Measurements from ENCODE around the gene FUNDC1. TPM values are rescaled to one million over a fixed set of nuclear protein-coding genes. Genes with fewer than 3 reads are reported as not detected.

Gene FUNDC1
- total and polyA plus RNA-seq, 9 donors, result 10.6 to 25.7 (median 15.5) TPM

- Histone ChIP-seq H3K9me3 (no peaks in the 10 kb centered on the region), H3K36me3 (no peaks in the 10 kb centered on the region), H3K4me3 (no peak overlapping the region), H3K27ac (no peak overlapping the region), H3K27me3 (no peaks in the 10 kb centered on the region), H3K4me1 (ENCODE audit: insufficient read depth) (no peaks in the 10 kb centered on the region)
- DNase-seq, result no peak
- WGBS, 3 donors, result 67 to 88% (median 84%) methylated on average over 1 of the region's 1 CpG
- intact Hi-C loops (cut with DNase I), result no loop called here
- TF ChIP-seq EP300 (IDR thresholded peaks at IDR 0.05) (no peak), POLR2A (IDR thresholded peaks at IDR 0.05) (no peak), CTCF (IDR thresholded peaks at IDR 0.05) (no peak)
Observed at GRCh38 chrX:44482575-44482974, 60.1 kb downstream of the FUNDC1 start.

GRCh38 chrX:44480591-44480990 is 62.1 kb downstream of the FUNDC1 start:
- no peak overlapping the region for H3K27ac ChIP-seq
- H3K9me3 ChIP-seq, result no peaks in the 10 kb centered on the region
- H3K4me3 ChIP-seq, result no peak overlapping the region
- no peak for DNase-seq
- no peaks in the 10 kb centered on the region for H3K4me1 ChIP-seq (ENCODE audit: insufficient read depth)
- WGBS, 3 donors, result 43 to 51% (median 50%) methylated on average over 2 of the region's 2 CpGs
- no peak for TF ChIP-seq EP300 (IDR thresholded peaks at IDR 0.05)
- TF ChIP-seq CTCF (IDR thresholded peaks at IDR 0.05), result no peak
- TF ChIP-seq POLR2A (IDR thresholded peaks at IDR 0.05), result no peak
- H3K36me3 ChIP-seq, result no peaks in the 10 kb centered on the region
- no peaks in the 10 kb centered on the region for H3K27me3 ChIP-seq
- intact Hi-C loops (cut with DNase I), result no loop called here

GRCh38 chrX:44474410-44474809 is 68.2 kb downstream of the FUNDC1 start:
- H3K4me1 ChIP-seq (ENCODE audit: insufficient read depth), result no peaks in the 10 kb centered on the region
- no peak for DNase-seq
- H3K9me3 ChIP-seq, result no peaks in the 10 kb centered on the region
- intact Hi-C loops (cut with DNase I), result no loop called here
- TF ChIP-seq POLR2A (IDR thresholded peaks at IDR 0.05) (no peak), CTCF (IDR thresholded peaks at IDR 0.05) (no peak), EP300 (IDR thresholded peaks at IDR 0.05) (no peak)
- 37 to 42% (median 41%) methylated on average over 2 of the region's 2 CpGs for WGBS, 3 donors
- no peaks in the 10 kb centered on the region for H3K36me3 ChIP-seq
- no peaks in the 10 kb centered on the region for H3K27me3 ChIP-seq
- H3K4me3 ChIP-seq, result no peak overlapping the region
- no peak overlapping the region for H3K27ac ChIP-seq

Other genes starting within 250 kb of the FUNDC1 start
- 10 to 100 TPM in 1 of 7 donors, 1 to 10 TPM in 6; 1.8 to 16.1 (median 2.4) TPM for gene EFHC2, start 199.2 kb downstream of the FUNDC1 start, total RNA-seq
- gene EFHC2, start 199.2 kb downstream of the FUNDC1 start, polyA plus RNA-seq, result 1 to 10 TPM; 2.3 to 3.1 TPM